DND-41 (cell line): ENCODE measurements around the gene CDX1.

Source experiments
- ATAC-seq: fragments of 200-7000 bp; cut with Tn5 transposase; 3 replicates; pipeline ENCODE4 v1.9.1; 2021; ENCODE audit warnings: low read depth; ENCODE audit not compliant: insufficient read depth
- DNase-seq: peaks from one replicate; pipeline ENCODE4 v3.0.0-alpha.2; 2020
- H2AFZ ChIP-seq: 2 replicates; pipeline ENCODE4 v1.6.0; 2012; ENCODE audit warnings: low read depth, low read length
- H3K27ac ChIP-seq: 2 replicates; pipeline ENCODE4 v1.5.1; 2012; ENCODE audit warnings: low read length, inconsistent platforms
- H3K27me3 ChIP-seq: fragments of 200-600 bp; sonication (generic); 2 replicates; pipeline ENCODE4 v1.6.0; 2012; ENCODE audit warnings: low read length, mild to moderate bottlenecking, inconsistent platforms; ENCODE audit not compliant: insufficient read depth, poor library complexity
- H3K36me3 ChIP-seq: 2 replicates; pipeline ENCODE4 v1.5.1; 2012; ENCODE audit warnings: low read length, inconsistent platforms; ENCODE audit not compliant: insufficient read depth
- H3K4me1 ChIP-seq: 2 replicates; pipeline ENCODE4 v1.5.1; 2012; ENCODE audit warnings: mild to moderate bottlenecking, low read length; ENCODE audit not compliant: insufficient read depth
- H3K4me2 ChIP-seq: 2 replicates; pipeline ENCODE4 v1.6.0; 2012; ENCODE audit warnings: mild to moderate bottlenecking, moderate library complexity, low read length, inconsistent platforms; ENCODE audit not compliant: insufficient read depth
- H3K4me3 ChIP-seq, 2 experiments: fragments of 200-600 bp in 1 of 2; shearing (Covaris generic) in 1 of 2; 2 replicates each; pipeline ENCODE4 v1.5.1; 2012 to 2016; ENCODE audit warnings: inconsistent platforms in 2 of 2, low read length in 2 of 2, mild to moderate bottlenecking in 2 of 2, low read depth in 1 of 2, moderate library complexity in 1 of 2
- H3K79me2 ChIP-seq: 2 replicates; pipeline ENCODE4 v1.6.0; 2012; ENCODE audit warnings: low read length, inconsistent platforms; ENCODE audit not compliant: insufficient read depth
- H3K9ac ChIP-seq: 2 replicates; pipeline ENCODE4 v1.6.0; 2012; ENCODE audit warnings: low read depth, mild to moderate bottlenecking, inconsistent platforms, low read length, moderate library complexity
- H3K9me3 ChIP-seq: 2 replicates; pipeline ENCODE4 v1.5.1; 2012; ENCODE audit warnings: low read length, moderate library complexity, mild to moderate bottlenecking, inconsistent platforms; ENCODE audit not compliant: insufficient read depth, severe bottlenecking
- H4K20me1 ChIP-seq: 2 replicates; pipeline ENCODE4 v1.6.0; 2012; ENCODE audit warnings: low read length; ENCODE audit not compliant: insufficient read depth
- EZH2 ChIP-seq: IDR thresholded peaks from 3 replicates; pipeline ENCODE4 v1.6.1; 2012; ENCODE audit warnings: borderline replicate concordance, low read depth, mild to moderate bottlenecking, moderate library complexity, low read length, inconsistent platforms; ENCODE audit not compliant: severe bottlenecking
- TF ChIP-seq, protein P1 (sequence below): IDR thresholded peaks from 2 replicates; pipeline ENCODE4 v1.5.1; 2012; ENCODE audit warnings: borderline replicate concordance, low read length, moderate library complexity, mild to moderate bottlenecking; ENCODE audit not compliant: poor library complexity, severe bottlenecking; ENCODE audit errors: extremely low read depth

The CDX1 gene

DNA sequence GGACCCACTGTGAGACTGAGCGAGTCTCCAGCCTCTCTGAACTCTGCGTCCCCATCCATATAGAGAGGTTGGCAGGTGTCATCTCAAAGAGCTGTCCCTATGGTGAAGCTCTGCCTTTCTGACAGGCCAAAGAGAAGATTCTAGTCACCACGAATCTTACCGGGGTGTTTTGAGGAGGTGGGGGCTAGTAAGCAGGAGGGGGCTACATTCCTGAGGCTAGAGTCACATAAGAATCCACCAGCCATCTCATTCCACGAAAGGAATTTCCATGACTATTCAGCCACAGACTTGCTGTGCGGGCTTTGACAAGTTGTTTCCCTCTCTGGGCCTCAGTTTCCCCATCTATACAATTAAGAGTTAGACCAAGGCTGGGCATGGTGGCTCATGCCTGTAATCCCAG, 27.2 kb upstream of the CDX1 start:
- no peaks in the 10 kb centered on the region for H3K79me2 ChIP-seq
- H3K9me3 ChIP-seq: no peaks in the 10 kb centered on the region
- DNase-seq (no peak), ATAC-seq (no peak)
- H3K4me2 ChIP-seq: no peak overlapping the region
- 0 out of 2 replicates have a peak, but pooled peaks cover 9% of the 10 kb centered on the region for H4K20me1 ChIP-seq
- H3K27me3 ChIP-seq: no peaks in the 10 kb centered on the region
- H3K9ac ChIP-seq: no peak overlapping the region
- H3K27ac ChIP-seq: no peak overlapping the region
- H3K4me3 ChIP-seq: no peak overlapping the region
- H3K4me1 ChIP-seq: no peaks in the 10 kb centered on the region
- no peak for TF ChIP-seq EZH2
- TF ChIP-seq, protein P1, sequence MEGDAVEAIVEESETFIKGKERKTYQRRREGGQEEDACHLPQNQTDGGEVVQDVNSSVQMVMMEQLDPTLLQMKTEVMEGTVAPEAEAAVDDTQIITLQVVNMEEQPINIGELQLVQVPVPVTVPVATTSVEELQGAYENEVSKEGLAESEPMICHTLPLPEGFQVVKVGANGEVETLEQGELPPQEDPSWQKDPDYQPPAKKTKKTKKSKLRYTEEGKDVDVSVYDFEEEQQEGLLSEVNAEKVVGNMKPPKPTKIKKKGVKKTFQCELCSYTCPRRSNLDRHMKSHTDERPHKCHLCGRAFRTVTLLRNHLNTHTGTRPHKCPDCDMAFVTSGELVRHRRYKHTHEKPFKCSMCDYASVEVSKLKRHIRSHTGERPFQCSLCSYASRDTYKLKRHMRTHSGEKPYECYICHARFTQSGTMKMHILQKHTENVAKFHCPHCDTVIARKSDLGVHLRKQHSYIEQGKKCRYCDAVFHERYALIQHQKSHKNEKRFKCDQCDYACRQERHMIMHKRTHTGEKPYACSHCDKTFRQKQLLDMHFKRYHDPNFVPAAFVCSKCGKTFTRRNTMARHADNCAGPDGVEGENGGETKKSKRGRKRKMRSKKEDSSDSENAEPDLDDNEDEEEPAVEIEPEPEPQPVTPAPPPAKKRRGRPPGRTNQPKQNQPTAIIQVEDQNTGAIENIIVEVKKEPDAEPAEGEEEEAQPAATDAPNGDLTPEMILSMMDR: no peak
- no peak overlapping the region for H2AFZ ChIP-seq
- H3K36me3 ChIP-seq: no peaks in the 10 kb centered on the region

DNA sequence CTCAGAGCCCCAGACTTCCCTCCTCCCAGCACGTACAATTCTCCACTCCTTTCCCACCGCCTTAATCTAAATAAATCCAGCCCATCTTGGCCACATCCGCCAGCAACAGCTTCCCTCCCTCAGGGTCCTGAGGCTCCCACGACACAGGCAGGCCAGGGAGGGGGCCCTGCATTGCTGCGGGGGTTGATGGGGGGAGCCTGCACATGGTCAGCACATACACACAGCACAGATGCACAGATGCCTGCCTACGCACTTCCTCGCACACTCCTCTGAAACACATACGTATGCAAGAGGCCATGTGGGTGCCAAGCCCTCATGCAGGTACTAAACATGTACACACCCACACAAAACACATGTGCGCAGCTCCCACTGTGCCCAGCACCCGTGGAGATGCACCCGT, 25.7 kb upstream of the CDX1 start:
- Histone ChIP-seq H3K27me3 (no peaks in the 10 kb centered on the region), H3K9me3 (no peaks in the 10 kb centered on the region), H4K20me1 (0 out of 2 replicates have a peak, but pooled peaks cover 5% of the 10 kb centered on the region), H3K4me2 (no peak overlapping the region), H3K79me2 (no peaks in the 10 kb centered on the region), H3K9ac (no peak overlapping the region), H3K4me3 (no peak overlapping the region), H3K36me3 (no peaks in the 10 kb centered on the region), H3K4me1 (no peaks in the 10 kb centered on the region), H3K27ac (no peak overlapping the region), H2AFZ (no peak overlapping the region)
- TF ChIP-seq, protein P1: no peak
- TF ChIP-seq EZH2: no peak
- DNase-seq: no peak
- 0 out of 3 replicates have a peak, but pooled peaks have one; percentile 34 for ATAC-seq

DNA sequence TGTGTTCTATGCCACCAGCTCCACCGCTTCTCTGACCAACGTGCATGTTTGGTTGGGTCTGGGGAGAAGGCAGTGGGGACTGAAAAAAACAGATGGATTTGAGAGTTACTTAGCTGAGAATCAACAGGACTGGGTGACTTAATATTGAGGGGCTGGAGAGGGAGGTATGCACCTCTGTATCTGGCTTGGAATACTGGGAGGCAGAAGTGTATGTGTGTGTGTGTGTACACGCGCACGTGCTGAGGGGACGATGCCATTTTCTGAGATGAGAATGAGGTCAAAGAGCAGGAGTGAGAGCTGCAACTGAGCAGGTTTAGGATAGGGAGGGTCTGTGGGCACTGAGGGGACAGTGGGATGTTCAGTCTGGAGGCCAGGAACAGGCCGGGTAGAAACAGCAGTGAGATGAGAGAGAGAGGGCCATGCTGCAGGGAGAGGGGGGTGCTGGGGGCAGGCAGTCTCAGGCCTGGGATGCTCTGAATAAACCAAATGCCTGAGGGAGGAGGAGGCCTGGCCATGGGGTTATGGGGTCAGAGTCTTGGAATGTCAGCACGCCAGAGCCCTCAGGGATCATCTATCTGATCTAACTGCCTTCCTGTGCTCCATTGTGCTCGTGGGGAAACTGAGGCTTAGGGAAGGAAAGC, 24.9 kb upstream of the CDX1 start:
- no peak for DNase-seq
- H3K4me3 ChIP-seq: no peak overlapping the region
- no peak overlapping the region for H3K9ac ChIP-seq
- ATAC-seq: no peak
- H3K4me1 ChIP-seq: no peaks in the 10 kb centered on the region
- H3K36me3 ChIP-seq: no peaks in the 10 kb centered on the region
- H3K79me2 ChIP-seq: no peaks in the 10 kb centered on the region
- H2AFZ ChIP-seq: no peak overlapping the region
- H3K4me2 ChIP-seq: no peak overlapping the region
- H3K9me3 ChIP-seq: no peaks in the 10 kb centered on the region
- H4K20me1 ChIP-seq: 0 out of 2 replicates have a peak, but pooled peaks cover 5% of the 10 kb centered on the region
- no peak overlapping the region for H3K27ac ChIP-seq
- H3K27me3 ChIP-seq: no peaks in the 10 kb centered on the region
- no peak for TF ChIP-seq EZH2
- TF ChIP-seq, protein P1: no peak
